MM.1S (cell line): ENCODE data around the gene MTCL1.

Source experiments
- DNase-seq: peaks from one replicate; pipeline ENCODE4 v3.0.0-alpha.2; 2015
- H2AFZ ChIP-seq: fragments of 300-600 bp; sonication (generic); 2 replicates; pipeline ENCODE4 v1.6.0; 2016; ENCODE audit warnings: antibody characterized with exemption, low read length
- H3F3A ChIP-seq: fragments of 300-600 bp; sonication (generic); 2 replicates; pipeline ENCODE4 v1.6.1; 2016; ENCODE audit warnings: mild to moderate bottlenecking, antibody characterized with exemption, low read length, moderate library complexity, mixed read lengths; ENCODE audit not compliant: insufficient read depth
- H3K27ac ChIP-seq: fragments of 300-600 bp; sonication (generic); 2 replicates; pipeline ENCODE4 v1.5.1; 2016; ENCODE audit warnings: mild to moderate bottlenecking, low read length
- H3K27me3 ChIP-seq: fragments of 300-600 bp; sonication (generic); replicated peaks from 2 replicates; pipeline ENCODE4 v1.6.0; 2016; ENCODE audit warnings: low read length; ENCODE audit not compliant: insufficient read depth
- H3K36me3 ChIP-seq: fragments of 300-600 bp; sonication (generic); replicated peaks from 2 replicates; pipeline ENCODE4 v1.6.1; 2016; ENCODE audit warnings: mild to moderate bottlenecking, low read length, mixed read lengths; ENCODE audit not compliant: insufficient read depth
- H3K4me1 ChIP-seq: fragments of 300-600 bp; sonication (generic); 2 replicates; pipeline ENCODE4 v1.6.1; 2016; ENCODE audit warnings: low read length, mixed read lengths
- H3K4me2 ChIP-seq: fragments of 300-600 bp; sonication (generic); 2 replicates; pipeline ENCODE4 v1.6.0; 2016; ENCODE audit warnings: low read depth, low read length
- H3K4me3 ChIP-seq: fragments of 300-600 bp; sonication (generic); 2 replicates; pipeline ENCODE4 v1.5.1; 2016; ENCODE audit warnings: low read length, mixed read lengths
- H3K79me2 ChIP-seq: fragments of 300-600 bp; sonication (generic); 2 replicates; pipeline ENCODE4 v1.6.1; 2016; ENCODE audit warnings: mixed run types, low read length, mixed read lengths
- H3K9ac ChIP-seq: fragments of 300-600 bp; sonication (generic); 2 replicates; pipeline ENCODE4 v1.6.1; 2016; ENCODE audit warnings: low read length, mixed read lengths
- H3K9me2 ChIP-seq: fragments of 300-600 bp; sonication (generic); replicated peaks from 2 replicates; pipeline ENCODE4 v1.6.1; 2016; ENCODE audit warnings: mild to moderate bottlenecking, low read length, mixed read lengths; ENCODE audit not compliant: insufficient read depth
- H3K9me3 ChIP-seq: fragments of 300-600 bp; sonication (generic); replicated peaks from 2 replicates; pipeline ENCODE4 v1.6.1; 2016; ENCODE audit warnings: mild to moderate bottlenecking, low read length, mixed read lengths; ENCODE audit not compliant: insufficient read depth
- H4K20me1 ChIP-seq: fragments of 300-600 bp; sonication (generic); 2 replicates; pipeline ENCODE4 v1.6.1; 2016; ENCODE audit warnings: mild to moderate bottlenecking, low read length, moderate library complexity, mixed read lengths; ENCODE audit not compliant: insufficient read depth
- EZH2 ChIP-seq: fragments of 300-600 bp; sonication (generic); optimal IDR thresholded peaks from 2 replicates; pipeline ENCODE3; 2017; ENCODE audit warnings: low read depth, mild to moderate bottlenecking, antibody characterized with exemption, low read length, mixed read lengths
- EZH2phosphoT487 ChIP-seq: fragments of 300-600 bp; sonication (generic); IDR thresholded peaks from 2 replicates; pipeline ENCODE4 v1.6.1; 2018; ENCODE audit warnings: antibody characterized with exemption, low read length
- TF ChIP-seq, protein P1 (sequence below): fragments of 300-600 bp; sonication (generic); IDR thresholded peaks from 2 replicates; pipeline ENCODE4 v1.5.1; 2016; ENCODE audit warnings: antibody characterized with exemption, low read length, mixed read lengths

Gene MTCL1

DNA sequence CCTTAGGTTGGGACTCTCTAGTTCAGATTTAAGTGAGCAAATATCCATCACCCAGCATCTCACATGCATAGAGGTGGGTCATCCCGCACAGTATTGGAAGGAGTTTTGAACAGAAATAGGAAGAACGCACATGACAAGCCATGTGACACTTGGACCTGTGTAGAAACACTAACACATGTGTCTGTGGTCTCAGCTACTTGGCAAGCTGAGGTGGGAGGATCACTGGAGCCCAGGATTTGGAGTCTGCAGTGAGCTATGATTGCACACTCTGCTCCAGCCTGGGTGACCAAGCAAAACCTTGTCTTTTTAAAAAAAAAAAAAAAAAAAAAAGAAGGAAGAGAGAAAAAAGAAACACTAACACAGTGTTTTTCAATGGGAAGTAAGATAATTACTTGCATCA is 5.4 kb upstream of the MTCL1 start:
- Histone ChIP-seq H3K9ac (no peak overlapping the region), H3F3A (peaks cover 11% of the 10 kb centered on the region; the same call in 1 of the 2 replicates), H3K9me3 (no peaks in the 10 kb centered on the region), H3K9me2 (no peaks in the 10 kb centered on the region), H4K20me1 (no peaks in the 10 kb centered on the region), H3K4me3 (no peak overlapping the region), H2AFZ (no peak overlapping the region), H3K27ac (no peak overlapping the region), H3K27me3 (no peaks in the 10 kb centered on the region), H3K4me2 (no peak overlapping the region), H3K36me3 (no peaks in the 10 kb centered on the region), H3K4me1 (peaks cover 19% of the 10 kb centered on the region), H3K79me2 (no peaks in the 10 kb centered on the region)
- DNase-seq: no peak
- TF ChIP-seq EZH2phosphoT487: no peak
- TF ChIP-seq EZH2: no peak
- TF ChIP-seq, protein P1, sequence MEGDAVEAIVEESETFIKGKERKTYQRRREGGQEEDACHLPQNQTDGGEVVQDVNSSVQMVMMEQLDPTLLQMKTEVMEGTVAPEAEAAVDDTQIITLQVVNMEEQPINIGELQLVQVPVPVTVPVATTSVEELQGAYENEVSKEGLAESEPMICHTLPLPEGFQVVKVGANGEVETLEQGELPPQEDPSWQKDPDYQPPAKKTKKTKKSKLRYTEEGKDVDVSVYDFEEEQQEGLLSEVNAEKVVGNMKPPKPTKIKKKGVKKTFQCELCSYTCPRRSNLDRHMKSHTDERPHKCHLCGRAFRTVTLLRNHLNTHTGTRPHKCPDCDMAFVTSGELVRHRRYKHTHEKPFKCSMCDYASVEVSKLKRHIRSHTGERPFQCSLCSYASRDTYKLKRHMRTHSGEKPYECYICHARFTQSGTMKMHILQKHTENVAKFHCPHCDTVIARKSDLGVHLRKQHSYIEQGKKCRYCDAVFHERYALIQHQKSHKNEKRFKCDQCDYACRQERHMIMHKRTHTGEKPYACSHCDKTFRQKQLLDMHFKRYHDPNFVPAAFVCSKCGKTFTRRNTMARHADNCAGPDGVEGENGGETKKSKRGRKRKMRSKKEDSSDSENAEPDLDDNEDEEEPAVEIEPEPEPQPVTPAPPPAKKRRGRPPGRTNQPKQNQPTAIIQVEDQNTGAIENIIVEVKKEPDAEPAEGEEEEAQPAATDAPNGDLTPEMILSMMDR: no peak

DNA sequence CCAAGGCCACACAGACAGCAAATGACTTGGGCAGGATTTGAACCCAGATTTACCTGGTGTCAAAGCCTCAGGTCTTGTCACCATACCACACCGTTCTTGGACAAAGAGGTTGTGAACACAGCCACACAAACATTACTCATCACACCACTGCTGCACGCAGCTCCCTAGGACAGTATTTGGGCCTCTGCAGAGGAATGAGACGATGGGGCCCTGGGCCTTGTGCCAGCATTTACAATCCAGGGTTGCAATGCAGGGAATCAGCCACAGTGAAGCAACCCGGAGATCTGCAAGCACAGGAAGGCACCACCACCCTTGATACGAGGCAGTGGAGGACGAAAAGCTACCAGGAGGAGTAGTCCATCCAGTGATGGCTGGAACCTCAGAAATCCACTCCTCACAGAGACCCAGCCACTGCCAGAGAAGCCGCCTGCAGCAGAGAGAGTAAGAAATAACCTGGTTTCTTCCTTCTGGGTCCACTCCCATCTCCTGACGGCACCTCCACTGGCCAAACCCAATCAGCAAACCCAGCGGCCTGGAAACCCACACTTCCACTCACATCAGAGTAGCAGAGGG is 3.7 kb upstream of the MTCL1 start:
- no peak overlapping the region for H3K27ac ChIP-seq
- H3K9ac ChIP-seq: no peak overlapping the region
- no peak overlapping the region for H3K4me2 ChIP-seq
- no peak overlapping the region for H3K4me3 ChIP-seq
- H3F3A ChIP-seq: peaks cover 1% of the 10 kb centered on the region
- TF ChIP-seq, protein P1: no peak
- TF ChIP-seq EZH2: no peak
- TF ChIP-seq EZH2phosphoT487: no peak
- H3K79me2 ChIP-seq: peaks cover 7% of the 10 kb centered on the region
- no peaks in the 10 kb centered on the region for H3K27me3 ChIP-seq
- H3K9me2 ChIP-seq: no peaks in the 10 kb centered on the region
- no peak overlapping the region for H2AFZ ChIP-seq
- no peak for DNase-seq
- no peaks in the 10 kb centered on the region for H3K36me3 ChIP-seq
- H3K9me3 ChIP-seq: no peaks in the 10 kb centered on the region
- peaks cover 7% of the 10 kb centered on the region for H3K4me1 ChIP-seq
- no peaks in the 10 kb centered on the region for H4K20me1 ChIP-seq

DNA sequence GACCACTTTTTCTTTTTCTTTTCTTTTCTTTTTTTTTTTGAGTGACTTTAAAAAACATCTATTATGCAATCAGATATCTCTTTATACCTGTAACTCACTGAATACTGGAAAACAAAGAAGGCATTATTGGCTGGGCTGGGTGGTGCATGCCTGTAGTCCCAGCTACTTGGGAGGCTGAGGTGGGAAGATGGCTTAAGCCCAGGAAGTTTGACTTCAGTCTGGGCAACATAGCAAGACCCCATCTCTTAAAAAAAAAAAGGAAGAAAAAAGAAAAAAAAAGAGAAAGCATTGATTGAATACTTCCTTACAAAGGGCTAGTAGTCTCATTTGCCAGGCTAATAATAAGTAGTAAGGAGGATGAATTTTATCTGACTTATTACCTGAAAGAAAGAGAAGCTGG is 2.7 kb upstream of the MTCL1 start:
- Histone ChIP-seq H3K9ac (no peak overlapping the region), H3K36me3 (no peaks in the 10 kb centered on the region), H4K20me1 (no peaks in the 10 kb centered on the region), H3K27me3 (no peaks in the 10 kb centered on the region), H3K79me2 (peaks cover 17% of the 10 kb centered on the region), H3F3A (peaks cover 11% of the 10 kb centered on the region), H2AFZ (no peak overlapping the region), H3K4me1 (peaks cover 8% of the 10 kb centered on the region; the same call in 1 of the 2 replicates), H3K4me3 (no peak overlapping the region), H3K9me2 (no peaks in the 10 kb centered on the region), H3K4me2 (no peak overlapping the region), H3K27ac (no peak overlapping the region), H3K9me3 (no peaks in the 10 kb centered on the region)
- DNase-seq: no peak
- TF ChIP-seq EZH2: no peak
- TF ChIP-seq, protein P1: no peak
- no peak for TF ChIP-seq EZH2phosphoT487
